OCI-LY7 (cell line): ENCODE measurements around the gene TRHDE.

Experiments used
- CTCF ChIP-seq: fragments of 200-600 bp; sonication (generic); conservative IDR thresholded peaks from 2 replicates; pipeline ENCODE4 v1.5.1; 2014; ENCODE audit warnings: mild to moderate bottlenecking, antibody characterized with exemption, low read length, moderate library complexity, mixed read lengths
- EZH2phosphoT487 ChIP-seq: fragments of 200-600 bp; sonication (generic); IDR thresholded peaks from 2 replicates; pipeline ENCODE4 v1.6.1; 2018; ENCODE audit warnings: low read depth, borderline replicate concordance, mild to moderate bottlenecking, mixed run types, antibody characterized with exemption, low read length, moderate library complexity, mixed read lengths

GRCh38 chr12:72269491-72269890 lies 2.7 kb upstream of the TRHDE start:
- TF ChIP-seq CTCF (no peak), EZH2phosphoT487 (no peak)
